GM19043 (cell line): Measurements from ENCODE around the gene CDH1.

Experiments
- ATAC-seq: cut with Tn5 transposase; IDR thresholded peaks from one replicate; pipeline ENCODE4 v1.9.1; 2021; ENCODE audit warnings: low read depth; ENCODE audit not compliant: unreplicated experiment

Gene CDH1

GRCh38 chr16:68759062-68759461 is 22.0 kb downstream of the CDH1 start:
- ATAC-seq = no peak

GRCh38 chr16:68760671-68761275 is 23.7 kb downstream of the CDH1 start:
- peak; percentile 47 for ATAC-seq

GRCh38 chr16:68762996-68763756 is 26.1 kb downstream of the CDH1 start:
- ATAC-seq = no peak

- ATAC-seq = no peak
Observed at GRCh38 chr16:68764862-68765261, 27.8 kb downstream of the CDH1 start.

GRCh38 chr16:68767581-68767980 is 30.5 kb downstream of the CDH1 start:
- no peak for ATAC-seq

DNA sequence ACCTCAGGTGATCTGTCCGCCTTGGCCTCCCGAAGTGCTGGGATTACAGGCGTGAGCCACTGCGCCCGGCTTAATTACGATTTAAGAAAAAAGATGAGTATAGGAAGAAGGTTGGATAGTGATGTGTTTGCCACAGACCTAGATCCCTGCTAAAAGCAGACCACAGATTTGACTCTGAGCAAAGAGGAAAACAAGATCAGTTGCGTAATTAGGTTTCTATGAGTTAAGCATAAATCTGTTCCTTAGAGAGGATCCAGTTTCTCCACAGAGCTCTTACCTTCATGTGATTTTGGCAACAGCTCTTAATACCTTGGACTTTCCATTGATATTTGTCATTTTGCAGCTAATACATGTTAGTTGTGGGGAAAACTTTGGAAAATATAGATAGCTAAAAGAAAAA is 31.1 kb downstream of the CDH1 start:
- ATAC-seq = no peak

- no peak for ATAC-seq
Observed at GRCh38 chr16:68768771-68769170, 31.7 kb downstream of the CDH1 start.

GRCh38 chr16:68770671-68771070 is 33.6 kb downstream of the CDH1 start:
- no peak for ATAC-seq

- no peak for ATAC-seq
Observed at GRCh38 chr16:68772030-68772681, 35.1 kb downstream of the CDH1 start.

GRCh38 chr16:68772871-68773270 is 35.8 kb downstream of the CDH1 start:
- no peak for ATAC-seq

GRCh38 chr16:68774982-68775634 is 38.0 kb downstream of the CDH1 start:
- ATAC-seq = no peak

- ATAC-seq = peak; percentile 54
Observed at GRCh38 chr16:68776821-68777485, 39.9 kb downstream of the CDH1 start.

DNA sequence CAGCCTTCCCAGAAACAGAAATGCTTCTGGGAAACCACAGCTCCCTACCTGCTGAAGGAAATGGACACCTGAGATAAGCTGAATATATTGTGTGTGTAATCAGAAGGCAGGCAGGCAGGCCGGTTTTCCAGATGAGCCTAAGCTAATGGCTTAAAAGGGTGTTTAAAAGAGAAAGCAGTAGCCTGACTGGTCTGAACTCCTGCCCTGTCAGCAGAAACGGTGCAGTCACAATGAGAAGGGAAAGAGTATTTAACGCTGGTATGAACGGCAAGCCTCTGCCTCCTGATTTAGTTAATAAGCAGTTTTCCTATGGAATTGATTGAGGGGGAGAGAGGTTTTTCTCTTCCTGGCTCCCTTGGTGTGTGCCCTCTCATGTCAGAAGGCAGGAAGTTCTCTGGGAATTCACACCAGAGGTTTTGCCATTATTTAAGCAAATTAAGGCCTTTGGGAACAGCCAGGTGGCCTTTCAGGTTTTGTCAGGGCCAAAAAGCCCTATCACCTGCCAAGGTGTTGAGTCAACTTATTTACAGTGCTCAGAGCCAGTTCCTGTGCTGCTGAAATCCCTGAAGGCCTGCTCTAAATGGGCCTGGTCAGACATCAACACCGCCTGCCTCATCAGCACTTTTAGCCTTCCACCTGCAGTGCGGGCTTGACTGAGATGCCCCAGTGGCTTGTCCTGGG is 41.6 kb downstream of the CDH1 start:
- no peak for ATAC-seq

GRCh38 chr16:68779891-68780290 is 42.8 kb downstream of the CDH1 start:
- no peak for ATAC-seq

- no peak for ATAC-seq
Observed at GRCh38 chr16:68781784-68782183, 44.7 kb downstream of the CDH1 start.

GRCh38 chr16:68782198-68783174 is 45.4 kb downstream of the CDH1 start:
- no peak for ATAC-seq

DNA sequence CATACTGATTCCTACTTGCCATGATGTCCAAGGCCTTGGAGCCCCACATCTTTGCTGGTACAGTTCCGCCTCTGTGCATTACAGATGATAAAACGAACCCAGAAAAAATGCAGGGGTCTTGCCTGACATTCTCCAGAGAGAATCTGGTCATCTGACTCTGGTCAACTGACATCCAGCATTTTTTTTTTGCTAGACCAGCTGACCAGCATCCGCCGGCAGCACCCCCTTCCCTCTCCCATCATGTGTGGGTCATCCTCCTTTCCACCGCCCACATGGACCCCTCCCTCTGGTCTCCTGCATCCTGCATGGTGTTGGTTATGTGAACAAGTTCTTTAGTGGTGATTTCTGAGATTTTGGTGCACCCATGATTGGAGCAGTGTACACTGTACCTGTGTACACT is 47.1 kb downstream of the CDH1 start:
- ATAC-seq = no peak

GRCh38 chr16:68784721-68785120 is 47.6 kb downstream of the CDH1 start:
- ATAC-seq = no peak

GRCh38 chr16:68785715-68786114 is 48.6 kb downstream of the CDH1 start:
- ATAC-seq = no peak
